GM18499 (cell line): Measurements from ENCODE around the gene GPR87.

Experiments
- ATAC-seq: cut with Tn5 transposase; IDR thresholded peaks from one replicate; pipeline ENCODE4 v1.9.1; 2021; ENCODE audit warnings: moderate number of reproducible peaks; ENCODE audit not compliant: insufficient read depth, unreplicated experiment

GPR87 gene

GRCh38 chr3:151289445-151289844, 27.2 kb downstream of the GPR87 start:
- no peak for ATAC-seq

GRCh38 chr3:151285940-151286339, 30.7 kb downstream of the GPR87 start:
- ATAC-seq: no peak

- no peak for ATAC-seq
Observed at GRCh38 chr3:151283907-151284461, 32.6 kb downstream of the GPR87 start.

GRCh38 chr3:151283387-151283786, 33.2 kb downstream of the GPR87 start:
- ATAC-seq: no peak

- peak; percentile 49 for ATAC-seq
Observed at GRCh38 chr3:151282921-151283320, 33.7 kb downstream of the GPR87 start.

- ATAC-seq: no peak
Observed at GRCh38 chr3:151281671-151282324, 34.8 kb downstream of the GPR87 start.

GRCh38 chr3:151278230-151278629, 38.4 kb downstream of the GPR87 start, which contains the start of gene P2RY14:
P2RY14 (minus strand) TSS chr3:151278542; CDS start chr3:151214316, 64,226 bp downstream.
- no peak for ATAC-seq

GRCh38 chr3:151276687-151277042, 40.0 kb downstream of the GPR87 start:
- ATAC-seq: no peak

- no peak for ATAC-seq
Observed at GRCh38 chr3:151276038-151276686, 40.5 kb downstream of the GPR87 start.

- no peak for ATAC-seq
Observed at GRCh38 chr3:151275091-151275490, 41.5 kb downstream of the GPR87 start.

GRCh38 chr3:151269631-151270030, 47.0 kb downstream of the GPR87 start:
- ATAC-seq: no peak

- ATAC-seq: peak; percentile 54
Observed at GRCh38 chr3:151268267-151269235, 48.1 kb downstream of the GPR87 start.

- no peak for ATAC-seq
Observed at GRCh38 chr3:151267066-151267465, 49.6 kb downstream of the GPR87 start.

- ATAC-seq: peak; percentile 80
Observed at GRCh38 chr3:151265866-151266265, 50.8 kb downstream of the GPR87 start.

GRCh38 chr3:151265166-151265565, 51.5 kb downstream of the GPR87 start:
- no peak for ATAC-seq

- ATAC-seq: no peak
Observed at GRCh38 chr3:151264605-151265004, 52.0 kb downstream of the GPR87 start.

- no peak for ATAC-seq
Observed at GRCh38 chr3:151262871-151263525, 53.6 kb downstream of the GPR87 start.

- no peak for ATAC-seq
Observed at GRCh38 chr3:151259664-151260063, 57.0 kb downstream of the GPR87 start.

GRCh38 chr3:151256749-151257148, 59.9 kb downstream of the GPR87 start:
- ATAC-seq: no peak

GRCh38 chr3:151248772-151249337, 67.8 kb downstream of the GPR87 start:
- no peak for ATAC-seq
